ENCODE measurements around the gene ST8SIA4. TPM values are rescaled to one million over a fixed set of nuclear protein-coding genes. Genes with fewer than 3 reads are reported as not detected.

ST8SIA4 gene
- total and polyA plus RNA-seq, 2 donors from 2014 or later: 0.69 to 11.6 TPM

DNA sequence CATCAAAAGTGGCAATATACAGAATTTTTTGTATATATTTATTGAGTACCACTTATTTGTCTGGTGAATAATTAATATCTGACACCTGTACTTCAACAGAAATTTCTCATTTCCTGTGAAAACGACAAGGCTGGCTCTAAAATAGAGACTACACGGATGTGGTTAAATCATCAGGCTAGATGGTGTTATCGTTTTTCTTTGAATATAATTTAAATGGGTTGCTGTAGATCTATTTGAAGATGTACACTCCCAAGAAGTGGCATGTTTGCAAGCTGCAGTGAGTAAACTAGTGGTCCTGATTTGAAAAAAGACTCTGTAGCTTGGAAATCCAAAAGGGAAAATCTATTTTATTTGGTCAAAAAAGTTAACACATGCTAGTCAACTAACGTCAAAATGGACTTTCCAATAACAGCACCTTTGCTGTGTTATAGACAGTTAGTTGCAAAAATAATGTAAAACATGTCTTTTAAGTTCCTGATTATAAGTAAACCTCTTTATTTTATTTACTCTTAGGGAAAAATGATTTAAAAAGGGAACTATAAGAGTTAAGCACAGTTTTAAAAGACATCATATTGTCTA, 13.8 kb downstream of the ST8SIA4 start:
- H3K36me3 ChIP-seq (ENCODE audit: control insufficient read depth in 2 of 3, insufficient read depth in 3 of 3, low read length in 3 of 3): no peaks in the 10 kb centered on the region
- no peak overlapping the region for H3K9ac ChIP-seq (ENCODE audit: low read length in 3 of 3)
- FAIRE-seq: no peak
- TF ChIP-seq, protein P1, sequence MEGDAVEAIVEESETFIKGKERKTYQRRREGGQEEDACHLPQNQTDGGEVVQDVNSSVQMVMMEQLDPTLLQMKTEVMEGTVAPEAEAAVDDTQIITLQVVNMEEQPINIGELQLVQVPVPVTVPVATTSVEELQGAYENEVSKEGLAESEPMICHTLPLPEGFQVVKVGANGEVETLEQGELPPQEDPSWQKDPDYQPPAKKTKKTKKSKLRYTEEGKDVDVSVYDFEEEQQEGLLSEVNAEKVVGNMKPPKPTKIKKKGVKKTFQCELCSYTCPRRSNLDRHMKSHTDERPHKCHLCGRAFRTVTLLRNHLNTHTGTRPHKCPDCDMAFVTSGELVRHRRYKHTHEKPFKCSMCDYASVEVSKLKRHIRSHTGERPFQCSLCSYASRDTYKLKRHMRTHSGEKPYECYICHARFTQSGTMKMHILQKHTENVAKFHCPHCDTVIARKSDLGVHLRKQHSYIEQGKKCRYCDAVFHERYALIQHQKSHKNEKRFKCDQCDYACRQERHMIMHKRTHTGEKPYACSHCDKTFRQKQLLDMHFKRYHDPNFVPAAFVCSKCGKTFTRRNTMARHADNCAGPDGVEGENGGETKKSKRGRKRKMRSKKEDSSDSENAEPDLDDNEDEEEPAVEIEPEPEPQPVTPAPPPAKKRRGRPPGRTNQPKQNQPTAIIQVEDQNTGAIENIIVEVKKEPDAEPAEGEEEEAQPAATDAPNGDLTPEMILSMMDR (IDR thresholded peaks at IDR 0.05; ENCODE audit: borderline replicate concordance, extremely low read depth, insufficient read depth): no peak
- H3K4me1 ChIP-seq (ENCODE audit: control insufficient read depth in 2 of 3, insufficient read depth in 2 of 3, low read depth in 1 of 3, low read length in 3 of 3): no peaks in the 10 kb centered on the region
- no peak overlapping the region for H3K27ac ChIP-seq (ENCODE audit: low read depth in 2 of 2, low read length in 2 of 2)
- no peaks in the 10 kb centered on the region for H3K9me3 ChIP-seq (ENCODE audit: control insufficient read depth in 2 of 3, insufficient read depth in 1 of 3, low read length in 3 of 3)
- H3K4me3 ChIP-seq (ENCODE audit: low read length in 3 of 3): peak overlapping the region in 1 of 3 donors; percentile 35
- intact Hi-C loops (cut with DNase I): no loop called here
- H3K27me3 ChIP-seq (ENCODE audit: control insufficient read depth, insufficient read depth, low read length): no peaks in the 10 kb centered on the region
- no peak for DNase-seq

DNA sequence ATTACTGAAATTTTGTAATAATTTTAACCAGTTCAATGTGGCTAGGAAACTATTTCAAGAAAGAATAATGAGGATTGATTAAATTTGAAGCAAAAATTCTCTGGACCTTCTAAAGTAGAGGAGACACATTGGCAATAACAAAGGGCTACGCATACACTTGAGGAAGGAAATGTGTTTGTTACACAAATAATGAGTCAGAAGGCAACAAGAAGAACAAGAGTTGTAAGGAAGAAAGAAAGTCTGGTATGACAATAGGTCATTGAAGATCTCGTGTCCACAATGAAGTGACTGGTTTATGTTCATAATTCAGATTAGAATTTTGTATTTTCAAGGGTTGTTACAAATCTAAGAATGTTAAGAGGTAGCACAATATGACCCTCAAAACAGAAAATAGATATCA, 25.8 kb downstream of the ST8SIA4 start:
- Histone ChIP-seq H3K4me1 (ENCODE audit: control insufficient read depth in 2 of 3, insufficient read depth in 2 of 3, low read depth in 1 of 3, low read length in 3 of 3) (no peaks in the 10 kb centered on the region), H3K36me3 (ENCODE audit: control insufficient read depth in 2 of 3, insufficient read depth in 3 of 3, low read length in 3 of 3) (no peaks in the 10 kb centered on the region), H3K27ac (ENCODE audit: low read depth in 2 of 2, low read length in 2 of 2) (no peak overlapping the region), H3K27me3 (ENCODE audit: control insufficient read depth, insufficient read depth, low read length) (no peaks in the 10 kb centered on the region), H3K9me3 (ENCODE audit: control insufficient read depth in 2 of 3, insufficient read depth in 1 of 3, low read length in 3 of 3) (no peaks in the 10 kb centered on the region), H3K9ac (ENCODE audit: low read length in 3 of 3) (no peak overlapping the region), H3K4me3 (ENCODE audit: low read length in 3 of 3) (no peak overlapping the region)
- DNase-seq: no peak
- TF ChIP-seq, protein P1 (IDR thresholded peaks at IDR 0.05; ENCODE audit: borderline replicate concordance, extremely low read depth, insufficient read depth): no peak
- FAIRE-seq: no peak
- intact Hi-C loops (cut with DNase I): no loop called here

DNA sequence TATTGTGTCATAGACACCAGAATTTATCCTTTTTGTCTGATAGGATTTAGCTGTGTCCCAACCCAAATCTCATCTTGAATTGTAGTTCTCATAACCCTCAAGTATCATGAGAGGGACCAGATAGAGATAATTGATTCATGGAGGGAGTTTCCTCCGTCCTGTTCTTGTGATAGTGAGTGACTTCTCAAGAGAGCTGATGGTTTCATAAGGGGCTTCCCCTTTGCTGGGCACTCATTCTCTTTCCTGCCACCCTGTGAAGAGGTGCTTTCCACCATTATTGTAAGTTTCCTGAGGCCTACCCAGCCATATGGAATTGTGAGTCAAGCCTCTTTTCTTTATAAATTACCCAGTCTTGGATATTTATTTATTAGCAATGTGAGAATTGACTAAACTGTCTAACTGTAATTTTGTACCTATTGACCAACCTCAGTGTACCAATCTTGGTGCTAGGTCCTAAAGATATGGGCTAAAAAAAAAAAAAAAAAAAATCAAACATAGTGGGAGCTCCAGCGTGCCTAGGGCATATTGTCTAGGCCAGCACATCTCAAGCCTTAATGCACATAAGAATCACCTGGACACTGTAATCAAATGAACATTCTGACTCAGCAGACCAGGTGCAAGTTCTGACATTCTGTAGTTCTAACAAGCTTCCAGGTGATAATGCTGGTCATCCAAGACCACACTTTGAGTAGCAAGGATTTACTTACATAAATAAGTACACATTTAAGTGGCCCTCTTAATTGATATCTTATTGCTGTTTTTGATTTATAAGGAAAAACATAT, 30.5 kb downstream of the ST8SIA4 start:
- Histone ChIP-seq H3K9ac (ENCODE audit: low read length in 3 of 3) (no peak overlapping the region), H3K4me1 (ENCODE audit: control insufficient read depth in 2 of 3, insufficient read depth in 2 of 3, low read depth in 1 of 3, low read length in 3 of 3) (no peaks in the 10 kb centered on the region), H3K9me3 (ENCODE audit: control insufficient read depth in 2 of 3, insufficient read depth in 1 of 3, low read length in 3 of 3) (no peaks in the 10 kb centered on the region), H3K27me3 (ENCODE audit: control insufficient read depth, insufficient read depth, low read length) (no peaks in the 10 kb centered on the region), H3K4me3 (ENCODE audit: low read length in 3 of 3) (no peak overlapping the region), H3K27ac (ENCODE audit: low read depth in 2 of 2, low read length in 2 of 2) (no peak overlapping the region), H3K36me3 (ENCODE audit: control insufficient read depth in 2 of 3, insufficient read depth in 3 of 3, low read length in 3 of 3) (no peaks in the 10 kb centered on the region)
- TF ChIP-seq, protein P1 (IDR thresholded peaks at IDR 0.05; ENCODE audit: borderline replicate concordance, extremely low read depth, insufficient read depth): no peak
- FAIRE-seq (no peak), DNase-seq (no peak)
- intact Hi-C loops (cut with DNase I): no loop called here
